Brain microvascular endothelial cell (primary cell): ENCODE results near the gene NDUFAB1.
"Not testable (repeated sequence)": the region's sequence is repeated elsewhere in the genome, so short reads cannot be mapped to it uniquely, and the experiment has no call there.

Experiments used
- DNase-seq: peaks from one replicate; pipeline ENCODE4 v3.0.0-alpha.2; 2020
- H3K27ac ChIP-seq: fragments of 250-450 bp; sonication (Bioruptor Pico); 2 replicates; pipeline ENCODE4 v1.5.1; 2020; ENCODE audit warnings: mild to moderate bottlenecking, moderate library complexity
- H3K27me3 ChIP-seq: fragments of 250-450 bp; sonication (Bioruptor Pico); replicated peaks from 2 replicates; pipeline ENCODE4 v1.5.1; 2020; ENCODE audit warnings: mild to moderate bottlenecking
- H3K36me3 ChIP-seq: fragments of 250-450 bp; sonication (Bioruptor Pico); replicated peaks from 2 replicates; pipeline ENCODE4 v1.5.1; 2020; ENCODE audit warnings: mild to moderate bottlenecking
- H3K4me3 ChIP-seq: 2 replicates; pipeline ENCODE4 v1.5.1; 2011; ENCODE audit warnings: low read depth, mild to moderate bottlenecking, control low read depth, low read length, moderate library complexity
- in situ Hi-C: cut with HindIII; loops from 2 replicates; pipeline ENCODE4 v1.10.0; 2017; ENCODE audit warnings: low sequenced_read_pairs, low pct_ligation_motif_present
- TF ChIP-seq, protein P1 (sequence below): IDR thresholded peaks from 2 replicates; pipeline ENCODE4 v1.5.1; 2011; ENCODE audit warnings: low read depth, mild to moderate bottlenecking, moderate library complexity, low read length, control low read depth, inconsistent platforms; ENCODE audit errors: missing control alignments

Gene NDUFAB1

DNA sequence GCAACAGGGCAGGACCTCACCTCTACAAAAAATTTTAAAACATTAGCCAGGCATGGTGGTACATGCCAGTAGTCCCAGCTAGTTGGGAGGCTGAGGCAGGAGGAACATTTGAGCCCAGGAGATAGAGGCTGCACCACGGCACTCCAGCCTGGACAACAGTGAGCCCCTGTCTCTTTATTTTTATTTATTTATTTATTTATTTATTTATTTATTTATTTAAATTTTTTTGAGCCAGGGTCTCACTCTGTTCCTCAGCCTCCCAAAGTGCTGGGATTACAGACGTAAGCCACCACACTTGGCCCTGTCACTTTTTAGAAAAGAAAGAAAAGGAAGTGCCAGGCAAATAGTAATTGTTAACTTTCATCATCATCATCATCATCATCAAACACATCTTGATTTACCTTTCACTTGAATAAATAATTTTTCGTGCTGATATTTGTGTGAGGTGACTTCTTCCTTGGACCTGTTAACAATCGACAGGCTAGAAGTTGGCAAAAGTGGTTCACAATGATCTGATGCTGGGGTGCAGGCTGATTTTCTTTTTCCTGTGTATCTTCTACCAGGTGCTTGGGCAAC, 38.4 kb upstream of the NDUFAB1 start:
- no peak for DNase-seq
- Histone ChIP-seq H3K4me3 (no peak overlapping the region), H3K27ac (no peak overlapping the region), H3K27me3 (no peaks in the 10 kb centered on the region), H3K36me3 (peaks cover 38% of the 10 kb centered on the region)
- TF ChIP-seq, protein P1, sequence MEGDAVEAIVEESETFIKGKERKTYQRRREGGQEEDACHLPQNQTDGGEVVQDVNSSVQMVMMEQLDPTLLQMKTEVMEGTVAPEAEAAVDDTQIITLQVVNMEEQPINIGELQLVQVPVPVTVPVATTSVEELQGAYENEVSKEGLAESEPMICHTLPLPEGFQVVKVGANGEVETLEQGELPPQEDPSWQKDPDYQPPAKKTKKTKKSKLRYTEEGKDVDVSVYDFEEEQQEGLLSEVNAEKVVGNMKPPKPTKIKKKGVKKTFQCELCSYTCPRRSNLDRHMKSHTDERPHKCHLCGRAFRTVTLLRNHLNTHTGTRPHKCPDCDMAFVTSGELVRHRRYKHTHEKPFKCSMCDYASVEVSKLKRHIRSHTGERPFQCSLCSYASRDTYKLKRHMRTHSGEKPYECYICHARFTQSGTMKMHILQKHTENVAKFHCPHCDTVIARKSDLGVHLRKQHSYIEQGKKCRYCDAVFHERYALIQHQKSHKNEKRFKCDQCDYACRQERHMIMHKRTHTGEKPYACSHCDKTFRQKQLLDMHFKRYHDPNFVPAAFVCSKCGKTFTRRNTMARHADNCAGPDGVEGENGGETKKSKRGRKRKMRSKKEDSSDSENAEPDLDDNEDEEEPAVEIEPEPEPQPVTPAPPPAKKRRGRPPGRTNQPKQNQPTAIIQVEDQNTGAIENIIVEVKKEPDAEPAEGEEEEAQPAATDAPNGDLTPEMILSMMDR: no peak
- in situ Hi-C loops: no loop called here

DNA sequence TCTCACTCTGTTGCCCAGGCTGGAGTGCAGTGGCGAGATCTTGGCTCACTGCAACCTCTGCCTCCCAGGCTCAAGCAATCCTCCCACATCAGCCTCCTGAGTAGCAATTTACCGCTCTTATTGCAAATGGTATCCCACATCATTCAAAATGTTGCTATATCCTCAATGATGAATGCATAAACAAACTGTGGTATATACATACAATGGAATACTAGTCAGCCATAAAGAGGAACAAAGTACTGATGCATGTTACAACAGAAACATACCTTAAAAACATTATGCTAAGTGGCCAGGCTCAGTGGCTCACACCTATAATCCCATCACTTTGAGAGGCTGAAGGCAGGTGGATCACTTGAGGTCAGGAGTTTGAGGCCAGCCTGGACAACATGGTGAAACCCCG, 35.8 kb upstream of the NDUFAB1 start:
- in situ Hi-C loops, H3K27ac ChIP-seq, DNase-seq, H3K4me3 ChIP-seq, H3K27me3 ChIP-seq: not testable (repeated sequence)
- H3K36me3 ChIP-seq: peaks cover 46% of the 10 kb centered on the region

DNA sequence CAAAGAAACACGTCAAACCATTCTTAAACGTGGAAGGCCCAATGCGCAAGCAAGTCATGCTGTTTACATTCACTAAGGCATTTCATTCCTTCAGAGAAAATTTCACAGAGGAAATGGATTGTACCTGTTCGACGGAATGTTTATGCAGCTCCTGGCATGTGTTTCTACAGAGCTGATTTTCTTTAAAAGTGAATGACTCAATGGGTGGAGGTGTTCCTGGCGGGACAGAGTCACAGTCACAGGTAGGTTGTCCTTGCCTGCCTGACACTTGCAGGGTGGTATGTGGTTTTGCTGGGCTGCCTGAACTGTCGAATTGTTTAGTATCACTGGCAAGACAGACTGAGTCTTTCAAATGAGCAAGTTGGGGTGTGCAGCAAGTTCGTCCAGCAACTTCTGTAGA, 33.4 kb upstream of the NDUFAB1 start:
- TF ChIP-seq, protein P1: no peak
- Histone ChIP-seq H3K27me3 (no peaks in the 10 kb centered on the region), H3K27ac (no peak overlapping the region), H3K4me3 (no peak overlapping the region), H3K36me3 (peaks cover 51% of the 10 kb centered on the region)
- DNase-seq: no peak
- in situ Hi-C loops: no loop called here

DNA sequence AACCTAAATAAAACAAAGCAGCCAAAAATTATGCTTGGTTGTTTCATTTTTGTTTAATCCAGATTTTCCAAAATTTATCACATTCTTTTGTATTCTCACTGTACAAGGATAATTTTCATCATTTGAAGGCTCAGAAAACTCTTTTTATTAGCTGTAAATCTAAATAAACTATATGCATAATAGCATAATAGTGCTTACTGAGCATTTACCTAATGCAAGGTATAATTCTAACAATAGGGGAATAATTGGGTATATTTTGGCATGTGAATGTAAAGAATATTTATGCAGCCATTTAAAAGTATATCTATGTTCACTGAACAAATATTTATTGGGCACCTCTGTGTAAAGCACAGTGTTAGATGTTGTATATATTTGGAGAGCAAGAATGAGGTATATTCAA, 28.0 kb upstream of the NDUFAB1 start:
- Histone ChIP-seq H3K36me3 (peaks cover 43% of the 10 kb centered on the region), H3K27me3 (no peaks in the 10 kb centered on the region), H3K27ac (no peak overlapping the region), H3K4me3 (no peak overlapping the region)
- DNase-seq: no peak
- TF ChIP-seq, protein P1: no peak
- in situ Hi-C loops: no loop called here

DNA sequence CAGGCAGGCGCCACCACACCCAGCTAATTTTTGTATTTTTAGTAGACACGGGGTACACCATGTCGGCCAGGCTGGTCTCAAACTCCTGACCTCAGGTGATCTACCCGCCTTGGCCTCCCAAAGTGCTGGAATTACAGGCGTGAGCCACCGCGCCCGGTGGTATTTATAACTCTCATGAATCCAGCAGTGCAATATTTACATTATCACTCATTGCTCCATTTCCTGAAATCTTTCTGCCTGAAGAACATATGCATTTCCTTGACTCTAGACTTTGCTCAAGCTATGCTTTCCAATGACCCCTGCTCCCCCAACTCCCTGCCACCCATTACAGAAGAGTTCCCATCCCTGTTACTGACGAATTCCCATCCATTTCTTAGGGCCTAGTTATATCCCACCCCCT, 19.7 kb upstream of the NDUFAB1 start:
- TF ChIP-seq, protein P1: no peak
- Histone ChIP-seq H3K27ac (no peak overlapping the region), H3K27me3 (no peaks in the 10 kb centered on the region), H3K36me3 (peaks cover 16% of the 10 kb centered on the region), H3K4me3 (no peak overlapping the region)
- no peak for DNase-seq
- in situ Hi-C loops: no loop called here

DNA sequence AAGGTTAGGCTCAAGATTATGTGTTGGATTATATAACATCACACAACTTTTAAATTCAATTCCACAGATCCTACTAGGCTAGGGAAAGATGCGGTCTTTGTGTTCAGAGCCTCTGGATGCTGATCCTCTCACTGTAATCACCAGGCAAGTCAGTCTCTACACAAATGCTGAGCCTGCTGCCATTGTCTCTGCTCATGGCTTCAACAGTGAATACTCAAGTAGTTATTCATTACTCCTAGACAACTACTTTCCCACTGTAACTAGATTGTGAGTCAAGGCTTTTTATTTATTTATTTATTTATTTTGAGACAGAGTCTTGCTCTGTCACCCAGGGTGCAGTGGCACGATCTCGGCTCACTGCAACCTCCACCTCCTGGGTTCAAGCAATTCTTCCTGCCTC, 15.8 kb upstream of the NDUFAB1 start:
- no peak for DNase-seq
- Histone ChIP-seq H3K36me3 (peaks cover 7% of the 10 kb centered on the region), H3K27me3 (no peaks in the 10 kb centered on the region), H3K4me3 (no peak overlapping the region), H3K27ac (no peak overlapping the region)
- TF ChIP-seq, protein P1: no peak
- in situ Hi-C loops: no loop called here

DNA sequence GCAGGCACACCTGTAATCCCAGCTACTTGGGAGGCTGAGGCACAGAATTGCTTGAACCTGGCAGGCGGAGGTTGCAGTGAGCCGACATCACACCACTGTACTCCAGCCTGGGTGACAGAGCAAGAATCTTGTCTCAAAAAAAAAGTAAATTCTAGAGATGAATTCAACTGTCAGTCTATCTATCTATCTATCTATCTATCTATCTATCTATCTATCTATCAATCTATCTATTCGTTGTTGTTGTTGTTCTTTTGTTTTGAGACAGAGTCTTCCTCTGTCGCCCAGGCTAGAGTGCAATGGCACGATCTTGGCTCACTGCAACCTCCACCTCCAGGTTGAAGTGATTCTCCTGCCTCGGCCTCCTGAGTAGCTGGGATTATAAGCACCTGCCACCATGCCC, 14.8 kb upstream of the NDUFAB1 start:
- H3K4me3 ChIP-seq, H3K27me3 ChIP-seq, in situ Hi-C loops, DNase-seq, H3K27ac ChIP-seq: not testable (repeated sequence)
- H3K36me3 ChIP-seq: peaks cover 10% of the 10 kb centered on the region
